Activated T-cell treated with anti-CD3 and anti-CD28 coated beads, Interleukin-2, amount 50 U/mL, for 4 hours (primary cell): ENCODE data around the gene TMA16. TPM values are rescaled to one million over a fixed set of nuclear protein-coding genes. Genes with fewer than 3 reads are reported as not detected.

Experiments
- ATAC-seq, 2 donors: fragments of 200-7000 bp; cut with Tn5 transposase; one replicate each; pipeline ENCODE4 v1.10.0; 2021
- DNase-seq: peaks from one replicate; pipeline ENCODE4 v3.0.0-alpha.2; 2020
- H3K27me3 Mint-ChIP-seq: one replicate; pipeline ENCODE4 v1.8.0; 2021; ENCODE audit warnings: low read depth, mixed read lengths
- H3K36me3 Mint-ChIP-seq: one replicate; pipeline ENCODE4 v1.8.0; 2022; ENCODE audit warnings: mixed read lengths; ENCODE audit not compliant: insufficient read depth
- H3K4me1 Mint-ChIP-seq: one replicate; pipeline ENCODE4 v1.8.0; 2021; ENCODE audit warnings: low read depth, mixed read lengths
- H3K4me3 Mint-ChIP-seq: one replicate; pipeline ENCODE4 v1.8.0; 2021; ENCODE audit warnings: mild to moderate bottlenecking, moderate library complexity, mixed read lengths
- H3K9me3 Mint-ChIP-seq: one replicate; pipeline ENCODE4 v1.8.0; 2021; ENCODE audit warnings: mixed read lengths
- total RNA-seq, 3 donors: library from RNA; stranded (reverse); gene quantifications; one replicate each; pipeline ENCODE4 v1.2.1, GENCODE V29; 2021

The TMA16 gene
- total RNA-seq, 3 donors from 2014 or later = 66.1 to 76.3 (median 68.6) TPM

GRCh38 chr4:163563592-163563991, 69.1 kb downstream of the TMA16 start:
- DNase-seq (no peak), ATAC-seq (no peak)
- Mint-ChIP-seq H3K4me3 (no peak overlapping the region), H3K9me3 (peaks cover 2% of the 10 kb centered on the region), H3K27me3 (no peaks in the 10 kb centered on the region), H3K36me3 (peaks cover 9% of the 10 kb centered on the region), H3K4me1 (peaks cover 18% of the 10 kb centered on the region)

GRCh38 chr4:163564221-163564720, 69.8 kb downstream of the TMA16 start:
- no peaks in the 10 kb centered on the region for H3K27me3 Mint-ChIP-seq
- peaks cover 2% of the 10 kb centered on the region for H3K9me3 Mint-ChIP-seq
- peaks cover 9% of the 10 kb centered on the region for H3K36me3 Mint-ChIP-seq
- ATAC-seq (no peak), DNase-seq (no peak)
- no peak overlapping the region for H3K4me3 Mint-ChIP-seq
- H3K4me1 Mint-ChIP-seq = peaks cover 11% of the 10 kb centered on the region

DNA sequence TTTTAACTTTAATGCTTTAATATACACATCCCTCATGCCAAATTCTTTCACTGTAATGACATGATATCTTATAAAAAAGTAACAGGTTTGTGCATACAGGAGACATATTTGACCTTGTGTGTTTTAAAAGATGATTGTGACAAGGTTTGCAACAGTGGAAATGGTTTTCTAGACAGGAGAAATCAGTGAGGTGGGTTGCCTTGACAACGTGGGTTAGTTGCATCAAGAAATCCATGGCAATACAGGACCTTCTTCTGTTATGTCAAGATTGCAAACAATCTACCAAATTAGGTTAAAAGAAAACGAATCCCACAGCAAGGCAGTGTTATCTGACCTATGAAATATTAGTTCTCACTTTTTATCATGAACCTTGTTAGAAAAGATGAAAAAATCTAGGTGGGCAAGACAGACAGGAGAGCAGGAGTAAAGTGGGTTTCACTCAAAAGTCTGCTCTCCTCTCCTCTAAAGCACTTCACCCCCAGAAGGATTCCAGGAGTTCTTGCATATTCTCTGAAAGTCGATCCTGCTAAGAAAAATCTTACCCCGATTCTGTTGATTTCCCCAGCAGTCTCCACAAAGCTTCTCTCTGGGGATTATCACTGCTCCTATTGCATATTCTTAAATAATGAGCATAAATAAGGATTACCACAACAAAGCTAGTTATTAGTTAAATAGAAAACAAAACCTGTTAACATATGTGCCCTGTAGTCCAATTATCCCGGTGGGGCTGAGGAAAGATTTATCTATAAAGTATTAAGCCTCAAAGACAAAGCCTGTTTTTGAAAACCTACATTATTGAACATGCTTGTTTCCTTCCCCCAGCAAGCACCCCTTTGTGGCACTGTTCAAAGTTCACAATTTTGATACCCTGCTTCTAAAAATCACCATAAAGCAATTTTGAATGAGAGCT, 71.0 kb downstream of the TMA16 start:
- peaks cover 6% of the 10 kb centered on the region for H3K4me1 Mint-ChIP-seq
- no peaks in the 10 kb centered on the region for H3K27me3 Mint-ChIP-seq
- peaks cover 6% of the 10 kb centered on the region for H3K36me3 Mint-ChIP-seq
- H3K9me3 Mint-ChIP-seq = peaks cover 2% of the 10 kb centered on the region
- ATAC-seq (no peak), DNase-seq (no peak)
- no peak overlapping the region for H3K4me3 Mint-ChIP-seq

DNA sequence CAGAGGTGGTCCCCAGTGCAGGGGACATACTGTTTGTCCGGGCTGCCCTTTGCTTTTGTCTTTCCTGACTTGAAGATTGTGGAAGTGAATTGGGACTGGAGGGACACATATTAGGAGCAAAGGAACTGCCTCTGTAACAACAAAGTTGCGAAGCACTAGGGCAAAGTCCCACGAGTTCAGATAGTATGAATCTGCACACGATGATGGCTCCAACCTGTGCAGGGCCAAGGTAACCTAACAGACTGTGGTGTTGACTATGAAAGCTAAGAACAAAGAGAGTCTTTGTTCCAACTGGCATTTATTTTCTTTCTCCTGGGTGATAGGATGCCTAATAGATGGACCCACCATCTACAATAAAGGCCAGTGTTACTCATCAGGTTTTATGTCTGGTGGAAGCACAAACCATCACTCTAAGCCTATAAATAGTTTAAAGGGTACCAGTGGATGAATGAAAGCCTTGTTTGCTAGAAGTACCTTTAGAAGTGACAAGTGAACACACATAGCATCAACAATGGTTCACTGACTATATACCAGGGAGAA, 71.8 kb downstream of the TMA16 start:
- Mint-ChIP-seq H3K36me3 (peaks cover 5% of the 10 kb centered on the region), H3K4me3 (no peak overlapping the region), H3K27me3 (no peaks in the 10 kb centered on the region), H3K4me1 (peaks cover 6% of the 10 kb centered on the region), H3K9me3 (no peaks in the 10 kb centered on the region)
- no peak for DNase-seq
- no peak for ATAC-seq

DNA sequence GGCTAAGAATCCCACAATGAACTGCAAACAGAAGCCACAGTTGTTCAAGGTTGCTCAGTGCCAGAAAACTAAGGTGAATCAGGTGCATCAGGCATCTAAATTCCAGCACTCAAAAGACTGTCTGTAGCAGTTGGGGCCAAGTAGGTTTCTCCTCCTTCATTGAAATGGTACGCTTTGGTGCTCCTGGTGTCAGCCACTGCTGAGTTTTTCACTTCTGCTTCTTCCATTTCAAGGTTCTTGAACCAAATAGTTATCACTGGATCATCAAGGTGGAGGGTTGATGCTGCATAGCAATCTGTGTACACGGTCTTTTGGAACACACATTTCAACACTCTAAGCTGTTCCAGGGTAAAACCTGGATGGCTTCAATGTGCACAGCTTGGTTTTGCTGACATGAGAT, 74.4 kb downstream of the TMA16 start:
- DNase-seq (no peak), ATAC-seq (no peak)
- Mint-ChIP-seq H3K9me3 (no peaks in the 10 kb centered on the region), H3K27me3 (no peaks in the 10 kb centered on the region), H3K4me1 (peaks cover 3% of the 10 kb centered on the region), H3K36me3 (no peaks in the 10 kb centered on the region), H3K4me3 (no peak overlapping the region)

Other genes starting within 250 kb of the TMA16 start
- under 1 TPM in 2 of 3 donors, not detected in 1; 0.05 to 0.11 TPM for gene NPY1R, start 162.1 kb upstream of the TMA16 start, total RNA-seq
- not detected for gene NPY5R, start 150.8 kb upstream of the TMA16 start, total RNA-seq
- not detected for gene TKTL2, start 20.9 kb upstream of the TMA16 start, total RNA-seq